ENCODE measurements around the gene C1orf52. TPM values are rescaled to one million over a fixed set of nuclear protein-coding genes. Genes with fewer than 3 reads are reported as not detected.

Gene C1orf52
- total and polyA plus RNA-seq, 9 of the 15 experiments (the other 6 are each of a cell fraction or from before 2014, with no cell fraction given): 17.0 to 38.5 (median 33.0) TPM

DNA sequence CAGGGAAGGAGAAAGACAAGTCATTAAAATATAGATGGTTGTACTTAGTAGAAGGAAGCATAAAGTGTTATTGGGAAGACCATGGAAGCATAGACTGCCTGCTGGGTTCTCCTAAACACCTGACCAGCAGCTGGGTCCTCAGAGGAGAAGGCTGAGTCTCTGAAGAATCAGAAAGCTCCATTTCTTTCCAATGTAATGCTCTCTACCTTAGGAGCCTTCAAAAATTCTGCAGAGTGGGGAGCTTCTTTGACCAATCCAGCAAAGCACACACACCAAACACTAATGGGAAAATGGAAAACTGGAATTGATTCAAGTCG lies 38.0 kb upstream of the C1orf52 start:
- Histone ChIP-seq H3K4me1 (replicated peaks in 1 of 2; ENCODE audit: control insufficient read depth in 2 of 2, insufficient read depth in 2 of 2, low read length in 2 of 2) (no peaks in the 10 kb centered on the region), H3K27ac (ENCODE audit: extremely low read depth, low read depth, low read length) (no peak overlapping the region), H3K9ac (ENCODE audit: insufficient read depth in 1 of 2, low read depth in 2 of 2, low read length in 2 of 2) (no peak overlapping the region), H3K36me3 (ENCODE audit: control insufficient read depth, insufficient read depth, low read length) (no peaks in the 10 kb centered on the region), H3K9me1 (ENCODE audit: control insufficient read depth, insufficient read depth, low read length) (no peaks in the 10 kb centered on the region), H3K4me3 (no peak overlapping the region), H2AFZ (ENCODE audit: low read depth, low read length) (no peak overlapping the region; the same call in 1 of the 2 replicates), H3K79me2 (ENCODE audit: control insufficient read depth, insufficient read depth, low read length) (no peaks in the 10 kb centered on the region), H3K4me2 (ENCODE audit: insufficient read depth, low read length) (no peak overlapping the region), H3K9me3 (replicated peaks; ENCODE audit: control insufficient read depth, insufficient read depth, low read depth, low read length) (no peaks in the 10 kb centered on the region), H4K20me1 (replicated peaks; ENCODE audit: control insufficient read depth, insufficient read depth, low read length) (no peaks in the 10 kb centered on the region), H3K27me3 (ENCODE audit: control insufficient read depth in 2 of 2, insufficient read depth in 2 of 2, low read length in 2 of 2) (peaks cover 4 to 12% of the 10 kb centered on the region in 2 experiments; a peak in 3 of 5 replicates)
- in situ Hi-C loops (cut with MboI): no loop called here
- no TSS peak for BruUV-seq (replicated peaks)
- CTCF ChIA-PET (ENCODE audit: low intra/inter-chr PET ratio): no interaction called here
- POLR2A ChIA-PET: no interaction called here
- ATAC-seq (no peak), DNase-seq (ENCODE audit: extremely low read depth in 1 of 4, low spot score in 3 of 4) (no peak), FAIRE-seq (no peak)
- 0% methylated on average over 1 of the region's 1 CpG for WGBS (ENCODE audit: insufficient coverage, low coverage, missing lambda C conversion rate)
- intact Hi-C loops (cut with micrococcal nuclease): no loop called here
- no peak for TF ChIP-seq ZNF75A (CRISPR knock-in tag; IDR thresholded peaks at IDR 0.05)
- no peak for TF ChIP-seq PCBP1 (IDR thresholded peaks at IDR 0.05; ENCODE audit: low read depth, low read length, poor library complexity, severe bottlenecking)
- no peak for TF ChIP-seq BDP1 (IDR thresholded peaks at IDR 0.05; ENCODE audit: insufficient read depth, insufficient read length)
- TF ChIP-seq POLR2A (conservative IDR thresholded peaks at IDR 0.05): no peak
- TF ChIP-seq ZNF707 (CRISPR knock-in tag; conservative IDR thresholded peaks at IDR 0.05): no peak
- no peak for TF ChIP-seq MAFG (tag; conservative IDR thresholded peaks at IDR 0.05)
- no peak for TF ChIP-seq ELF1 (tag; IDR thresholded peaks at IDR 0.05)
- no peak for TF ChIP-seq ZNF551 (CRISPR knock-in tag; IDR thresholded peaks at IDR 0.05)
- TF ChIP-seq CEBPB (tag; IDR thresholded peaks at IDR 0.05): no peak
- TF ChIP-seq PYGO2 (tag; IDR thresholded peaks at IDR 0.05): no peak
- TF ChIP-seq, protein P1, sequence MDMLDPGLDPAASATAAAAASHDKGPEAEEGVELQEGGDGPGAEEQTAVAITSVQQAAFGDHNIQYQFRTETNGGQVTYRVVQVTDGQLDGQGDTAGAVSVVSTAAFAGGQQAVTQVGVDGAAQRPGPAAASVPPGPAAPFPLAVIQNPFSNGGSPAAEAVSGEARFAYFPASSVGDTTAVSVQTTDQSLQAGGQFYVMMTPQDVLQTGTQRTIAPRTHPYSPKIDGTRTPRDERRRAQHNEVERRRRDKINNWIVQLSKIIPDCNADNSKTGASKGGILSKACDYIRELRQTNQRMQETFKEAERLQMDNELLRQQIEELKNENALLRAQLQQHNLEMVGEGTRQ (CRISPR knock-in tag; IDR thresholded peaks at IDR 0.05): no peak
- TF ChIP-seq GABPB2 (CRISPR knock-in tag; conservative IDR thresholded peaks at IDR 0.05): no peak
- no peak for TF ChIP-seq TRIM28 (IDR thresholded peaks at IDR 0.05)
- TF ChIP-seq RFX5 (IDR thresholded peaks at IDR 0.05; ENCODE audit: low read depth, low read length): no peak
- no peak for TF ChIP-seq CHCHD3 (CRISPR knock-in tag; IDR thresholded peaks at IDR 0.05)
